ENCODE results near the gene HCN3.
A peak's percentile ranks its signal among the peaks of the same experiment; 100 is the strongest.
"Not testable (repeated sequence)": the region's sequence is repeated elsewhere in the genome, so short reads cannot be mapped to it uniquely, and the experiment has no call there.

Gene HCN3

GRCh38 chr1:155277070-155277901 lies at the start of gene HCN3:
Gene HCN3 (plus strand): TSS chr1:155277463. CDS start chr1:155277591, 128 bp downstream.
- DNase-seq, result peak; percentile 99

GRCh38 chr1:155228096-155228427 lies 49.2 kb upstream of the HCN3 start:
- no peak for DNase-seq

- DNase-seq, result not testable (repeated sequence)
These were observed 46.0 kb upstream of the HCN3 start for GRCh38 chr1:155231302-155231701.

DNA sequence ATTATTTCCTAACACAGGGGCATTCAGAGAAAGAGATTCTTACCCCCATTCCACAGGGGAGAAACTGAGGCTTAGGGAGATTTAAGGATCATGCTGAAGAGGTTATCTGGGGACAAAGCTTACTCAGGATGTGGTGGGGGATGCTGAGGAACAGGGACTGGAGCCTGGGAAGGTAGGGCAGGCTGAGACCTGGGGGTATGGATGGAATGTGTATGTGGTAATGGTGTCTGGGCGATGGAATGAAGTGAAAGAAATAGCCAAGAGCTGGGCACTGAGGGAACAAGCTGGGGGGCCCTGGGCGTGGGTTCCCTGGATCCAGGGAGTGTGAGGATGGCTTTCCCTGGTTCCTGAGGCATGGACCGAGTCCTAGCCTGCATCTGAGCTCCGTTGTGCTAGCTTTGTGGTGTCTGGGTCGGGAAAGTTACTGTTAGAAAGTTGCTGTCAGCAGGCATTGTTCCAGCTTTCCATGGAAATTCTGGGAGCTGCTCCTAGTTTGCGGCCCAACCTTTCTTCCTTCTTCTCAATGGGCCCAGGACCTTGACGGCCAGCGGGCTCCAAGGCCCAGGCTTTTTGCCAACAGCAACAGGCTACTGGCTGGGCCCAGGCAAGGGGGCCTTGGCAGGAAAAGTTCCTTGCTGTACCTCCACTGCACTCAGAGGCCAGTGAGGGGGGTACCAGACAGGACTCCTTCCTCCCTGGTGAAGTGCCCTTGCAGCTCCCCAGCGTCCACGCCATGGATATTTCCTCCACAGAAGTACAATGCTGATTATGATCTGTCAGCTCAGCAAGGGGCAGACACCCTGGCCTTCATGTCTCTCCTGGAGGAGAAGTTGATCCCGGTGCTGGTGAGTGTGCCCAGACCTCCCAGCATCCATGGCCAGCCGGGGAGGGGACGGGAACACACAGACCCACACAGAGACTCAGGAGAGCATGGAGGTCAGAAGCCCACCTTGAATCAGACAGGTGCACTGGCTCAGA lies 45.0 kb upstream of the HCN3 start:
- not testable (repeated sequence) for DNase-seq

DNA sequence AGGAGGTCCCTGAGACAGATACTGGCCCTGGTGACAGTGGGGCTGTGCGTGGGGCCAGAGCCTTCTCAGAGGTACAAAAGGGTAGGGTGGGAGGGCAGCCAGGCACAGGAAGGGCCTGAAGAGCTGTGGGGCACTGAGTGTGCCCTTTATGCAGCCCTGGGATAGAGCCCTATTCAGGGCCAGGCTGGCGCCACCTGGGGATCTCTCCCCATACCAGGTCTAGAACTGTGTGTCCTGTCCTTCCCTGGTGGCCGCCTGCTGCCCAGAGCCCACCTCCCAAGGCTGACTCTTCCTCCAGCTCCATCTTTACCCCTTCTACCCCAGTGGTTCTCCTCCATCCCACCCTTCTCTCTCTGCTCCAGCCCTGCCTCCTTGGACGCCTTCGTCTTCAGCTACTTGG lies 43.8 kb upstream of the HCN3 start:
- DNase-seq, result not testable (repeated sequence)

DNA sequence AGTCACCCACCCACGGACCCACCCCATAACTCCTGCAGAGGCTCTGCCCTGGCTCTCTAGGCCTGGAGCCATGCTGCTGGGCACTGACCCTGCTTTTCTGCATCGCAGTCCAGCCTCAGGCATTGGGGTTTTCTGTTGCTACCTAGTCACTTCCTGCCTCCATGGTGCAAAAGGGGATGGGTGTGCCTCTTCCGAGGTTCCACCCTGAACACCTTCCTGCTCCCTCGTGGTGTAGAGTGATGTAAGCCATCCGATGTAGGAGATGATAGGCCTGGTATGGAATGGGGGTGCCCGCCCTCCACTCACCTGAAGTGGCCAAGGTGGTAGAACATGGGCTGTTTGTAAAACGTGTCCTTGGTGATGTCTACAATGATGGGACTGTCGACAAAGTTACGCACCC lies 41.9 kb upstream of the HCN3 start:
- not testable (repeated sequence) for DNase-seq

- no peak for DNase-seq
These were observed 40.8 kb upstream of the HCN3 start for GRCh38 chr1:155236451-155236850.

DNA sequence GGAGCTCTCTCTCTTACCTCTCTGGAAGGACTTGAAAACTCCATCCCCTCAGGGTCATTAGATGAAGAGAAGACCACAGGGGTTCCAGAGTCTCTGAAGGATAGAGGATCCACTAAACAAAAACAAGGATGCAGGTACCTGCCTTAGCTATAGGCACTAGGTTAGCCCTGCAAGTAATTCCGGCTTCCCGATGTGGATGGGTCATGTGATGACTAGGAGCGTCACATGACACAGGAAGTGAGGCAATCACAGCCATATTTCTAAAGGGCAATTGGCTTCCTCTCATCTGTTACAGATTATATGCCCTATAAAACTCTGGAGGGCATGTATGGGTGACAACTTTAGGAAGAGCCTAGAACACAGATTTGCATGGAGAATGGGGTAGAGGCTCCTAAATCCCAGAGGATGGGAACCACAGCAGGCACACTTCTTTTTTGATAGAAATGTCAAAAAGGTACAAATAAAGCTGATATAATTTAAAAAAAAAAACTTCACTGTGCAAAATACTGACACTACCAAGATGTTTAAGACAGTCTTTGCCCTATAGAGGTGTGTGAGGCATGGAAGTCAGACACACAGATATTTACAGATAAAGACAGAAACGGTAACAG lies 36.1 kb upstream of the HCN3 start:
- DNase-seq, result peak; percentile 96

GRCh38 chr1:155241841-155242264 lies 35.4 kb upstream of the HCN3 start:
- DNase-seq, result peak; percentile 66

DNA sequence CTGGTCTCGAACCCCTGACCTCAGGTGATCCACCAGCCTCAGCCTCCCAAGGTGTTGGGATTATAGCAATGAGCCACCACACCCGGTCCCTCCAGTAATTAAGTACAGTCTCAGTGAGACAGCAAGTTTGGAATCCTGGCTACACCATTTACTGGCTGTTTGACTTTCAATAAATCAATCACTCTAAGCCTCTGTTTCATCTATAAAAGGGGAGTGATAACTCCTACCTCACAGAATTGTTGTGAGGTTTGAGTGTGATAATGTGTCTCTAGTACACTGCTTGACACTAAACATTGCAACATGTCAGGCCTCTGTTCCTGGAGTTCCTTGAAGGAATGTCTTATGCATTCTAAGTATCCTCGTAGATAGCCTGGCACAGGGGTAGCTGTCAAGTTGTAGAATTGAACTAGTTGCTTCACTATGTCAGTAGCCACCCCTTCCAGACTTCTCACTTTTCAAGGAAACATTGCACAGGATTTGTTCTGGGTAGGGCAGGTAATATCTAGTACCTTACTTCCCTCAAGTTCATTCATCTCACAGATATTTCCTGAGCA lies 34.4 kb upstream of the HCN3 start:
- DNase-seq, result no peak

DNA sequence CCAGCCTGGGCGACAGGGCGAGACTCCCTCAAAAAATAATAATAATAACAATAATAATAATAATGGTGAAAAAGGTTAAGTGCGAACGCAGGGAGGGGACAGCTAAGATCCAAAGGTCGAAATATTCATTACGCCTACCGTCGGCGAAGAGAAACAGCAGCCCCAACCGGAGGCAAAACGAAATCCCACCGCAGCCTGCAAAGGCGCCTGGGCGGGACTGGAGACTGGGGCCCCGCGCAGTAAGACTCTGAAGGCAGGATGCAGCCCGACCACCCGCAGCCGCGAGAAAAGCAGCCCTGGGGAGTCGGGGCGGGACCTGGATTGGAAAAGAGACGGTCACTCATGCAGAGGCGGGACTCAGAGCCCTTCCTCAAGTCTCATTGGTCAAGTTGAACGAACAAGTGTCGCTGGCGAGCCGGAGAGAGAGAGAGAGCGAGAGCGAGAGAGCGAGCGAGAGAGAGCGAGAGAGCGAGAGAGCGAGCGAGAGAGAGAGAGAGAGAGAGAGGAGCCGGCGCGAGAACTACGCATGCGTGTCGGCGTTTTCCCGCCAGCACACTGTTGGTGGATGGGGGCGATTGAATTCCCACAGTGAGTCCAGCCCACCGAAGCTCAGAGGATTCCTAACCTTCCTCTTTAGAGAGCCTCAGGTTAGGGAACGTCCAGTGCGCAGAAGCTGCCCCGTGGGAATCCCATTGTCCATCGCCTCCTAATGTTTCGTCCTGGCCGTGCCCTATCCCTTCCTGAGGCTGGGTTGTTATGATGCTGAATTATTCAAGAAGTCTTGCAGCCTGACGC lies 32.7 kb upstream of the HCN3 start:
- DNase-seq, result peak; percentile 100

DNA sequence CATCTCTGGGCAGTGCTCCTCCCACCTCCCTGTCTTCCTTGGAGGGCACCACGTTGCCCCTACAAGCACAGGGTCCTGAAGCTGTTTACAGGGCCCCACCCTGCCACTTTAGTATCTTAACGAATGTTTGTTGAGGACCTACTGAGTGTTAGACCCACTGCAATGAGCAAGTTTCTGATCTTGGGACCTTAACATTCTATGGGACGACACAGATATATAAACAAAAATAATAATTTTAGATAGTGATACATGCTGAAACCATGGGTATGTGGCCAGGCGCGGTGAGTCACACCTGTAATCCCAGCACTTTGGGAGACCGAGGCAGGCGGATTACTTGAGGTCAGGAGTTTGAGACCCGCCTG lies 32.1 kb upstream of the HCN3 start:
- no peak for DNase-seq

DNA sequence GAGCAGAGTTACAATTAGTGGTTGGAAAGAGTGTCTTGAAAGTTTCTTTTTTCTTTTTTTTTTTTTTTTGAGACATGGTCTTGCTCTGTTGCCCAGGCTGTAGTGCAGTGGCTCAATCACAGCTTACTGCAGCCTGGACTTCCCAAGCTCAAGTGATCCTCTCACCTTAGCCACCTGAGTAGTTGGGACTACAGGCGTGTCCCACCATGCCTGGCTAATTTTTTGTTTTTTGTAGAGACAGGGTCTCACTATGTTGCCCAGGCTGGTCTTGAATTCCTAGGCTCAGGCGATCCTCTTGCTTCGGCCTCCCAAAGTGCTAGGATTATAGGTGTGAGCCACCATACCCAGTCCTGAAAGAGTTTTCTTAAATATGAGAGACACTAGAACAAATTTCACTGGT lies 30.5 kb upstream of the HCN3 start:
- not testable (repeated sequence) for DNase-seq

DNA sequence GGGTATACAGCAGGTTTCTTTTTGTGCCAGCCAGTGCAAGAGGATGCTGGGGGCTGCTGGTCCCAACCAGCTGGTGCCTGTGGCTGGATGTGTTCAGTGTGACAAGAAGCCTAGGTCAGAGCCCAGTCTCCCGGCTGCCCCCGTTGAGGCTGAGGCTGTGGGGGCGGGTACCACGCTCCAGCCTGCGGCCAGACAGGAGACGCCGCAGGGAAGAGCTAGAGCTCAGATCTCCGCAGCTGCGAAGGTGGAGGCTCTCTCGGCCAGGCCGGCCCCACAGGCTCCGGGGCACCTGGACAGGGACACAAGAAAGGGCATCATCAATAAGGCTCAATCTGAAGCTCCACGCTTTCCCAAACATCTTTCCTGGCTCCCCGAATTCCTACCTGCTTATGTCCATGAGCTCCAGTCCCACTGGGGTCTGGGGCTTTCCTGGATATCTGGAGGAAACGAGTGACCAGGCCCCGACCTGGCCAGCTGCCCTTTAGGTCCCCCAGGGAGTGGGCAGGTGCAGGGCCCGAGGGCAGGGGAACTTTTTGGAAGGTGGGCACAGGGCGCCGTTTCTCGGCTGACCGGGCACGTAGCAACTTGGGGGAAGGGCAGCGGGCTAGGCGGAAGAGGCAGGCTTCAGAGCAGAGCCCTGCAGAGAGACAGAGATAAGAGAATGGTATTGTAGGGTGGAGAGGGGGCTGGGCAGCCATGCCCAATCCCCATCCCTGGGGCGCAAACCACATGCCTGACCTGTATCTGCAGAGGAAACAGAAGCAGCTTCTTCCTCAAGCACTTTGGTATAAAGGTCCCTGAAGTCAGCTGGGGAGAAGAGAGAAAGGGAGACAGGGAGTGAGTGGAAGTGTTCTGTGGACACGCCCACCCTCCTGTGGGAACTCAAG lies 29.4 kb upstream of the HCN3 start:
- peak; percentile 94 for DNase-seq

GRCh38 chr1:155250246-155250632 lies 27.0 kb upstream of the HCN3 start:
- peak; percentile 54 for DNase-seq

GRCh38 chr1:155250633-155251449 lies 26.4 kb upstream of the HCN3 start:
- DNase-seq, result peak; percentile 99

GRCh38 chr1:155251566-155251965 lies 25.7 kb upstream of the HCN3 start:
- DNase-seq, result no peak

DNA sequence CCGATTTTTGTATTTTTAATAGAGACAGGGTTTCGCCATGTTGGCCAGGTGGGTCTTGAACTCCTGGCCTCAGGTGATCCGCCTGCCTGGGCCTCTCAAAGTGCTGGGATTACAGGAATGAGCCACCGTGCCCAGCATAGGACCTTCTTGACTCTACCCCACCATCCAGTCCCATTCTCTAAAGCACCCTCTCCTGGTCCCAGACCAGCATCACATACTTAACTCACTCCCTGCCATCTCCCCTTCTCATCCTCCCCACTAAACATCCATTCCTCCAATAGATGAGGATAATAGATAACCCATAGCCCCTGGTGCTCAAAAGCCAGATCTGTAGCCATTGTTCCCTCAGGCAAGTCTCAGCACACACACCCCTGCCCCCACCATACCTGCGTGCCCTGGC lies 24.1 kb upstream of the HCN3 start:
- peak; percentile 16 for DNase-seq

DNA sequence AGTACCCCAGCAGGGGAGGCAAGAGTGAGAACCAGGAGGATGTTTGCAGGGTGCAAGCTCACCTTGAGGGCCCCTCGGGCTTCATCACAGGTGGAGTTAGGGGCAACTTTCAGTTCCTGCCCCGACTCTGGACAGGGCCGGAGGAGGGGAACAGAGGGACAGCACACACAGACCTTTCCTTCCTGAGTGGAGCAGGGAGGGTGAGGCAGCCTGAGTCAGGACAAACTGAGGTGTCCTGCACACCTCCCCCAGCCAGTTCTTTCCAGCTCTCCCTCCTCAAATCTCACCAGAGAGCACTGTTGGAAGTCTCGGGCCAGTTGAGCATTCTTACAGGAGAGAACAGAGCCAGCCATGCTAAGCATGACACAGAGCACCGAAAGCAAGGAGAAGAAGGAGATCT lies 23.5 kb upstream of the HCN3 start:
- no peak for DNase-seq

- no peak for DNase-seq
These were observed 23.0 kb upstream of the HCN3 start for GRCh38 chr1:155254228-155254713.

Measured in hematopoietic multipotent progenitor cell treated with erythropoietin and hydrocortisone succinate and interleukin-3 and kit ligand, for 6 days (in vitro differentiated cells).